Iris pigment epithelial cell (primary cell): ENCODE results near the gene IRAK2.
A peak's percentile ranks its signal among the peaks of the same experiment; 100 is the strongest.

Source experiments
- DNase-seq: peaks from one replicate; pipeline ENCODE4 v3.0.0-alpha.2; 2011; ENCODE audit warnings: low read depth

IRAK2 gene

GRCh38 chr3:10189557-10190354, 25.0 kb downstream of the IRAK2 start:
- peak; percentile 75 for DNase-seq

GRCh38 chr3:10192953-10193691, 28.4 kb downstream of the IRAK2 start:
- peak; percentile 94 for DNase-seq

DNA sequence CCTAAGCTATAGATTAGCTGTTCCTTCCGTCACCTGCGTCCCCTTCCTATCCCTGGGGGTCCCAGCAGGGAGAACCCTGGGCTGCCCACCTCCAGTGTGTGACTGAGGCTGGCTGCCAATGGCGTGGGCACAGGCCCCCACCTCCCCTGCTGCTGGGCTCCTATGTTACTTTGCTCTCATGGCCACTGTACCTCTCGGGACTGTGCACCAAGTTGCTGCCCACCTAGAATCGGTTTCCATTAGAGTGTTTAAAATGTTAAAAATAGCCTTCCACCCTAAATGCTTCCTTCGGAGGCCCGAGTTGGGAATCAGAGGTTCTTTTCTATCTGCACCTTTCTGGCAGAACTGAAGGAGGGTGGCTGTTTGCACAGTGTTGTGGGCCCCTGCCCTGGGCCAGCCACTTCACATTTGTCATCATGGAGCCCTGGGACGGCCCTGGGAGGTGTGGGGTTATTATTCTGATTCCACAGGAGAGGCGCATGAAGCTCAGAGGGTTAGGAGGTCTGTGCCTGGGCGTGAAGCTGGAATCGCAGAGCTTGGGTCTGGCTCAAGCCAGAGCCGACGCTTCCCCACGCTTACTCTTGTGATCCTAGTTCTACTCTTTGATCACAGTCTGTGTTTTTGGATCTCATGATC, 29.1 kb downstream of the IRAK2 start:
- no peak for DNase-seq

DNA sequence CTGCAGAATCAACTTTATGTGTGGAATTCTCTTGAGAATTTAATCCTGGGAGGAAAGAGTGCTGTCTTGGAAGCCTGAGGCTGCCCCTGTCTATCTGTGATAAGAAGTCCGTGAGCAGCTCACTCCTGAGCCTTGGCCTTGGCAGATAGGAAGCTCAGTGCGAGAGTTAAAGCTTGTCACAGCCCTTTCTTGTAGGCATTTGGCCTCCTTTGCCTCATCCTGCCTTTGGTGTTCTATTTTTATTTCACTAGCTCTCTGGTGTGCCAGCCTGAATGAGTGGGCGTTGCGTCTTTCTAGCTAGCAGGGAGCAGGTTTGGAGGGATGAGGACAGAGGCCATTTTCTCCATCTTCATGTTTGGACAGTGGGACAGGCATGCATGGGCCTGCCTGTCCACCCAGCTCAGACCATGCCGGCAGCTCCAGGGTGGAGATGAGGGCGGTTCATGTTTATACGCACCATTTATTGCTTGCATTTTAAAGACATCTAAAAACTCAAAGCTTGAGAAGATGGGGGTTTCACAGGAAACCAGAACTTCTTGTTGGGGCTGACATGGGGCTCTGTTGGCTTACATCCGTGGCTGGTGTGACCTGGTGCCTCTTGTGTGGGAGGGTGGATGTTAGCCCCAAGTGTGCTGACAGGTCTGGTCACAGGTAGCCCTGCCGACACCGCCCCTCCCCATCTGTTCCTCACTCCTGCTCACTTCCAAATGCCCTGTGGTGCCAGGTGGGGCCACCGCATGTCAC, 29.8 kb downstream of the IRAK2 start:
- DNase-seq = no peak

GRCh38 chr3:10195366-10196089, 30.8 kb downstream of the IRAK2 start:
- DNase-seq = no peak

GRCh38 chr3:10196389-10197052, 31.8 kb downstream of the IRAK2 start:
- DNase-seq = peak; percentile 83

DNA sequence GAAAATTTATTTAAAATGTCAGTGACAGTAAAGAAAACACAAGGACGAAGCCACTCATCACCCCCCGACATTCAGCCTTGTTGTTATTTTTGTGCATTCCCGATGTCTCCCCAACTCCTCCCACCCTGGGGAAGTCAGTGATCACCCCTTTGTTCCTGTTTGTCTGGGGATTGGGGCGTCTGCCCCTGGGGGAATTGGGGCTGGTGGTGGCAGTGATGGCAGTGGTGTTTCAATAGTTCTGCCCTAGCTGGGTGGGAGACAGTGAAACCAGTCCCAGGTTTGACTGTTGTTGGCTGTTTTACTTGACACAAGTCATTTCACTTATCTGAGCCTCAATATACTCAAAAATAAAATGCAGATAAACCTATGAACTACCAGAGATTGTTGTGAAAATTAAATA, 33.5 kb downstream of the IRAK2 start:
- no peak for DNase-seq

DNA sequence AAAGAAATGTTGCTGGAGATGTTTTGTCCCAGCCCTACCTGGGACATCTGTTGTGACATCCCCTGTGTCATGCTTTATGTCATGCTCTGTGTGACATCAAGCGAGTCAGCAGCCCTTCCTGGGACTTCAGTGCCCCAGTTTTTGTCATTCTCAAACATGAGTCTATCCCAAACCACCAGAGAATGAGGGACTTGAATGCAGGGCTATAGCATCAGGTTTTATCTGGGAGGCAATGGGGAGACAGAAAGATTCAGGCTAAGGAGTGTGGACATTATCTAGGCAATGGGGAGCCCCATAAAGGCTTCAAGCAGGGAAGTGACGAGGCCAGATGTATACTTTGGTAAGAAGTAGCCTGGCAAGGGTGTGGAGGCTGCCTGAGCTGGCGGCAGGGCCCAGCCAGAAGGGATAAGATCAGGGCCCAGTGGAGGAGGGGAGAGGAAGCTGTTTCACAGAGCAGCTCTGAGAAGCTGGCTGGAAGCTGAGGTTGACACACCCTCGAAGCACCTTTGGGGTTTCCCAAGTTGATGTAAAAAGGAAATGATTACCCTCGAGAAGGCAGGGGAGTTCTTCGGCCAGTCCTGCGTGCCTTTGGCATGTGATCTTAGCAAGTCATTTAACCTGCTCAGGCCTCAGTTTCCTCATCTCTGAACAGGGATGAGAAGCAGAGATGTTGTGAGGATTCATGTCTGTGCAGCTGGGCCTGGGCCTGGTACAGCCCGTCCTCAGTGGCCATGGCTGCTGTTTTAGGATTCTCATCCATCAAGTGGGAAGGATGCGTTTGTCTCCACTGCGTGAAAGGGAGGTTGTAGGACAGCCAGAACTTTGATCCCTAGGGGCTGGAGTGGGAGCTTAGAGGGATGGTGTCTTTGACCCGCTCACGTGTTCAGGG, 34.3 kb downstream of the IRAK2 start:
- DNase-seq = peak; percentile 90

- no peak for DNase-seq
Observed at GRCh38 chr3:10204921-10205320, 40.2 kb downstream of the IRAK2 start.

DNA sequence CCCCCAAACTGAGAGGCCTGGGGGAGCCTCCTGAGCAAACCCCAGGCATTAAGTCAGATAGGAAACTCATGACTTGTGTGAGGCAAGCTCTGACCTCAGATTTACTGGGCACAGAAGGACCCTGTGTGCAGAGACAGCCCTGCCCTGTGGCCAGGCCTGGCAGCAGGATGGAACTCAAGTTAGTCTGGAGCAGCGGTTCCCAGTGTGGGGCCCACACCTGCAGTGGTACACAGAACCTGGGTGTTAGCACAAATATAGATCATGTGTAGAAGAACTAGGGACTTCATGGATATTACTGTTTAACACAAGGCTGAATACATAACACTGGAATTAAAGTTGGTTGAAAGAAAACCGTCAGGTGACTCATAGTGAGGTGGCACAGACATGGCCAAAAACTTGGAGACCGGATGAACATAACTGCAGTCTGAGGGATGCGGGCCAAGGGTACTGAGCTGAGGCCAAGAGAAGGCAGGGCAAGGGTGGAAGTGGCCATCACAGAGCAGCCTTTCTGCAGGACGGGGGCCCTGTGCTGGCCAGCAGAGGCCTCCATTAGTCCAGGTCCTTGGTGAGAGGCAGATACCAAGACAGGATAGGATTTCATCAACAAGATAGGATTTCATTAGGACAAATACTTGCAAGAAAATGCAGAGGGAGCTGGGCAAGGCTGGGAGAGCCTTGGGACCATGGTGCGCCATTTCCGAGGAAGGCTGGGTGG, 40.9 kb downstream of the IRAK2 start:
- DNase-seq = peak; percentile 88

GRCh38 chr3:10206166-10206511, 41.4 kb downstream of the IRAK2 start:
- no peak for DNase-seq

GRCh38 chr3:10213156-10213792, 48.6 kb downstream of the IRAK2 start:
- DNase-seq = no peak

DNA sequence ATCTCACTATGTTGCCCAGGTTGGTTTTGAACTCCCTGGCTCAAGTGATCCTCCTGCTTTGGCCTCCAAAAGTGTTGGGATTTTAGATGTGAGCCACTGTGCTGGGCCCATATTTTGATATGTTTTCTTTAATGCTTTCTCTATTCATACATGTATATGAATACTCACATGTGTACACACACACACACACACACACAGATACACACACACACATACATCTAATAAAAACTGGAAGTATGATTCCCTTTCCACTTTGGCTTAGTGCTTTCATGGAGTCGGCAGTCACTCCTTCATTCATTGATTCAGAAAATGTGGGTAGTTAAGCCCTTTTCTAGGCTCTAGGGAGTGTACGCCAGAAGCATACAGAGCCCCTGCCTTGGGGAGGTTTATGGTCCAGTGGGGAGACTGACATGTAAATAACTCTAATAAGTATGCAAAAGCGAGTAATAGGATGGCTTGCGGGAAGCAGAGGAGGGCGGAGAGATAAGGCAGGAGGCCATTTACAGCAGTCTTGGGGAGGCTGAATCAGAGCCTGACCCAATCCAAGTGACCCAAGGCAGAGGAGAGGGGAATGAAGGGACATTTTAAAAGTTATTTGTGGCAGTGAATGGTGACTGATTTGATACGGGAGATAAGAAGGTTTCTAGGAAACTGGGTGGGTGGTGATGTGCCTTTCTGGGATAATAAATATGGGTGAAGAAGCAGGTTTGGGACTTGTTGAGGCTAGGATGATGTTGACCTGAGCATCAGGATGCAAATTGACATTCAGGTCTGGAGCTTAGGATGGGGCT, 51.1 kb downstream of the IRAK2 start:
- no peak for DNase-seq

DNA sequence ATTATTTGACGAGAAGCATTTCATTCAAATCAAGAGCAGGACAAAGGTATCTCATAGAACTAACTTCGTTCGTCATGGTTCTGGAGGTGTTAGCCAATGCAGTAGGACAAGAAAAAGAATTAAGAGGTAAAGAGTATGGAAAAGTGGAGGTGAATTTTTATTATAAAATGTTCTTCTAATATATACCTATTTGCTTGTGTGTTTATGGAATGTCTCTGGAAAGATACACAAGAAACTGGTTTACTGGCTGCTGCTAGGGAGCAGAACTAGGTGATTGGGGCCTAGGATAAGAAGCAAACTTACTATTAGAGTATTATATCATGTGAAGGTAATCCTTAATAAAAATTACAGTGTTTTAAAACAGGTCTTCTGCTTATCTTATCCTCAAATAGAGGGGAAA, 52.6 kb downstream of the IRAK2 start:
- no peak for DNase-seq

- DNase-seq = no peak
Observed at GRCh38 chr3:10219737-10220136, 55.0 kb downstream of the IRAK2 start.

GRCh38 chr3:10223676-10224639, 59.2 kb downstream of the IRAK2 start:
- DNase-seq = peak; percentile 9
